ENCODE measurements around the gene ARHGAP8.

The ARHGAP8 gene

DNA sequence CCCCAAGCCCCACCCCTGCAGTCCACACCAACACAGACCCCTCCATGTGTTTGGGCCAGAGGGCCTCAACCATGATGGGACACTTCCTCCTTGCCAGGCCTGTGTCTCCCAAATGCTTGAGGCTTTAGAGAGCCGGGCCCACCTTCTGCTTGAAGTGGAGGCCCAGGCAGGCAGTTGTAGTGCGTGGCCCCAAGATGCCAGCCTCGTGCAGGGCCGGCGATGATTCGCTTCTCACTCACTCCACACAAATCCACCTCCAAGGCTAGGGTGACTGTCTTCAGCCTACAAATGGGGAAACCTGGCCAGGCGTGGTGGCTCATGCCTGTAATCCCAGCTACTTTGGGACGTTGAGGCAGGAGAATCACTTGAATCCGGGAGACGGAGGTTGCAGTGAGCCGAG is 44.6 kb upstream of the ARHGAP8 start:
- no peak overlapping the region for H3K4me3 ChIP-seq (ENCODE audit: low read depth, low read length)
- no peak for DNase-seq (ENCODE audit: low read depth)
- TF ChIP-seq, protein P1, sequence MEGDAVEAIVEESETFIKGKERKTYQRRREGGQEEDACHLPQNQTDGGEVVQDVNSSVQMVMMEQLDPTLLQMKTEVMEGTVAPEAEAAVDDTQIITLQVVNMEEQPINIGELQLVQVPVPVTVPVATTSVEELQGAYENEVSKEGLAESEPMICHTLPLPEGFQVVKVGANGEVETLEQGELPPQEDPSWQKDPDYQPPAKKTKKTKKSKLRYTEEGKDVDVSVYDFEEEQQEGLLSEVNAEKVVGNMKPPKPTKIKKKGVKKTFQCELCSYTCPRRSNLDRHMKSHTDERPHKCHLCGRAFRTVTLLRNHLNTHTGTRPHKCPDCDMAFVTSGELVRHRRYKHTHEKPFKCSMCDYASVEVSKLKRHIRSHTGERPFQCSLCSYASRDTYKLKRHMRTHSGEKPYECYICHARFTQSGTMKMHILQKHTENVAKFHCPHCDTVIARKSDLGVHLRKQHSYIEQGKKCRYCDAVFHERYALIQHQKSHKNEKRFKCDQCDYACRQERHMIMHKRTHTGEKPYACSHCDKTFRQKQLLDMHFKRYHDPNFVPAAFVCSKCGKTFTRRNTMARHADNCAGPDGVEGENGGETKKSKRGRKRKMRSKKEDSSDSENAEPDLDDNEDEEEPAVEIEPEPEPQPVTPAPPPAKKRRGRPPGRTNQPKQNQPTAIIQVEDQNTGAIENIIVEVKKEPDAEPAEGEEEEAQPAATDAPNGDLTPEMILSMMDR (IDR thresholded peaks at IDR 0.05; ENCODE audit: control insufficient read depth, extremely low read depth, insufficient read depth): no peak

DNA sequence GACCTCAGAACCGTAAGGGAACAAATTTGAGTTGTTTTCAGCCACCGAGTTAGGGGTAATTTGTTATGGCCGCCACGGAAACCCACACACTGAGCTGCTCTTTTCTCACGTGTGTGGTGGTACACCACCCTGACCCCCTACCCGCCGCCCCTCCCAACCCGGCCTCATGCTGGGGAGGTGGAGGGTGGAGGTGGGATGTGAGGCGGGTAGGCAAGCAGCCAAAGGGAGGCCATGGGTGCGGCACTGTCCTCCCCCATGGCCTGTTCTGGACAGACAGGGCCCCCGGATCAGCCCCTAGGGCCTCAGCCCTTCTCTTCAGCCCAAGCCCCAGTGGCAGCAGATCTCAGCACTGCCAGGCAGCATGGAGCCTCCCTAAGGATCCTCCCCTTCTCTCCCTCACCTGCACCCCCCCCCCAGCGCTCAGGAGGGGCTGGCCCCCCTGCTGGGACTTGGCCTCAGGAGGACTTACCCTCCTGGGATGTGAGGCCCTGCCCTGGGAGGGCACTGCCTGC is 42.4 kb upstream of the ARHGAP8 start:
- DNase-seq (ENCODE audit: low read depth): no peak
- TF ChIP-seq, protein P1 (IDR thresholded peaks at IDR 0.05; ENCODE audit: control insufficient read depth, extremely low read depth, insufficient read depth): no peak
- no peak overlapping the region for H3K4me3 ChIP-seq (ENCODE audit: low read depth, low read length)

DNA sequence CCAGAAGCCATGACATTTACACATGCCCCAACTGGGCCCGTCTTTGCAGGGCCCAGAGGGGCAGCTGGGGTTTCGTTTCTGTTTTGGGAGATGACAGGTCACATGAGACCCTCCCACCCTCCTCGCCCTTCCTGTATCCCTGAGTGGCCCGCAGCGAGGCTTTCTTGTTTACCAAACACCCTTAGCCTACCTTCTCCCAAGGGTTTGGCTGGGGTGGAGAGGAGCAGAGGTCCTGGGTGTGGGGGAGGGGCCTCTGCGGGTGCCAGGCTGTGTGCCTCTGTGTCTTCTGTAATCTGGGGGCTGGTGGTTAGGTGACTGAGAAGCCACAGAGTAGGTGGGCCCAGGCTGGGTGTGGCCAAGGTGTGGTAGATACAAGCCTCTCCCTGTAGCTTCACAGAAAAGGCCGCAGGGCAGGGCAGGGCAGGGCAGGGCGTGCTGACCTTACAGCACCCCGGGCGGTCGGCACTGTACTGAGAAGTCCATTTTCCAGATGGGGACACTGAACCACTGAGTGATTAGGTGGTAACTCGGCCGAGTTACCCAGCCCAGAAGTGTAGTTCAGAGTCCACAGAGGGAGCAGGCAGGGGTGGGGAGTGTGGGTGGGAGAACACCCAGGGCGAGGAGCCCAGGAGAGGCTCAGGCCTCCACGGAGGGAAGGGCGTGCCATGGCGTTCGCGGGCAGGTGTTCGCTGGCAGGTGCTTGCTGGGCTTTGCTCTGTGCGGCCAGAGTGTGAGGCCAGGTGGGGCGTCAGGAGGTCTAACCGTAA is 41.7 kb upstream of the ARHGAP8 start:
- DNase-seq (ENCODE audit: low read depth): no peak
- TF ChIP-seq, protein P1 (IDR thresholded peaks at IDR 0.05; ENCODE audit: control insufficient read depth, extremely low read depth, insufficient read depth): no peak
- no peak overlapping the region for H3K4me3 ChIP-seq (ENCODE audit: low read depth, low read length)

DNA sequence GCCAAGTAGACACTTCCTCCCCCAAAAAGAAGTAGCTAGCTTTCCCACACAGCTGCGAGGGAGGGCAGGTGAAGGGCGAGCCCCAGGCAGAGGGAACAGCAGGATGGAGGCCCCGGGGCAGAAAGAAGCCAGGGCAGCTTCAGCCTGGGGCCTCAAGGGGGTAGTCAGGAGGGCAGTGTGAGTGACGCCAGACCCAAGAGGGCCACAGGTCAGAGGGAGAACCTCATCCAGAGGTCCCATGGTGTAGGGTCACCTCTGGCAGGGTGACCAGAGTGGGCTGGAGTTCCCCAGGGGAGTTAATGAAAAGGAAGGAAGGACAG is 41.2 kb upstream of the ARHGAP8 start:
- no peak overlapping the region for H3K4me3 ChIP-seq (ENCODE audit: low read depth, low read length)
- no peak for DNase-seq (ENCODE audit: low read depth)
- TF ChIP-seq, protein P1 (IDR thresholded peaks at IDR 0.05; ENCODE audit: control insufficient read depth, extremely low read depth, insufficient read depth): no peak

DNA sequence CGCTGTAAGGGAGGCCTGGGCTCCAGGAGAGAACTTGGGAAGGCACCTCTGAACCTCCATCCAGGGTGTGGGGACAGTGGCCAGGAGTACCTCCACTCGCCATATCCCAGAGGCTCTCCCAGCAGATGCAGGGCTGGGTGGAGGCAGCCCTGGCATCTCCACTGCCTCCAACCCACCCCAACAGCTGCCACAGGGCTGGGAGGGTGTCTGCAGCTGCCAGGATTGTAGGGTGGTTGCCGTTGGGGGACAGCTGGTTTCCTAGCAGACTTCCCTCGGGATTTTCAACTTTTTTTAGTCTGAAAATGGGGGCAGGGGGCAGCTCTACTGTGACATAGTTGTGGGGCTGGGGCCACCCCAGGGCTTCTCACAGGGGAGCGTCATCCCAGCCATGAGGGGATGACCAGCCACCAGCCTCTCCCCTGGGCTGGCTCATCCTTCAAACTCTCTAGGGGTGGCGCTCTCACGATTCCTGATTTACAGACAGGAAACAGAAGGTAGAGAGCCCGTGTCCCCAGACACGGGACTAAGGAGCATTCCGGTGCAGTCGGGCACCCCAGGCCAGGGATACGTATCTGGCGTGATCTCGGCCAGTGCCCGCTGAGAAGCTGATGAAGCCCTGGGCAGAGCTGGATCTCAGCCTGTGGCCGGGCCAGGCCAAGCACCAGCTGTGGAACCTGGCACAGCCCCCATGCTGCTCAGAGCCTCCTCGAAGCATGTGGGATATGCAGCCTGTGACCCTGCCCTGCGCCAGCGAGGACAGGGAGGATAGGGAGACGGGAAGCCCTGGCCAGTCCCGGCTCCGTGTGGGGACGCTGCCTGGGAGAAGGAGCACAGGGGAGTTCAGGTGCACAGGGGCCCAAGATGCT is 40.5 kb upstream of the ARHGAP8 start:
- no peak for DNase-seq (ENCODE audit: low read depth)
- no peak overlapping the region for H3K4me3 ChIP-seq (ENCODE audit: low read depth, low read length)
- TF ChIP-seq, protein P1 (IDR thresholded peaks at IDR 0.05; ENCODE audit: control insufficient read depth, extremely low read depth, insufficient read depth): no peak

DNA sequence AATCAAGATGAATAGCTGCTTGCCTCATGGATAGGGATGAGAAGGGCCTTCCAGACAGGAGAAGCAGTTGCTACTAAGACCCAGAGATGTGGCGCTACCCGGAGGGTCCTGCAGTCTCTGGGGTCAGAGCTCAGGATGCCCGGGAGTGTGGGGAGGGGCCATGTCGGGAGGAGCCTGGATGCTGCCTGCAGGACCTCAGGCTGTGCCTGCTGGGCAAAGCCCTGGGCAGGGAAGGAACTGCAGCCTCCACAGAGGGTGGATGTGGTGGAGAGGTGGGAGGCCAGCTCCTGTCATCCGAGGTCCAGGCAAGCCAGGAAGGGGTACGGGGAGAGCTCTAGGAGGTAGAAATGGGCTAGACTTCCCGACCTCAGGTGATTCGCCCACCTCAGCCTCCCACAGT is 39.4 kb upstream of the ARHGAP8 start:
- TF ChIP-seq, protein P1 (IDR thresholded peaks at IDR 0.05; ENCODE audit: control insufficient read depth, extremely low read depth, insufficient read depth): no peak
- H3K4me3 ChIP-seq (ENCODE audit: low read depth, low read length): no peak overlapping the region
- no peak for DNase-seq (ENCODE audit: low read depth)

Measured in LNCaP clone FGC (cell line).